HG03457 (cell line): ENCODE data around the gene GLIS1.

Experiments
- ATAC-seq: cut with Tn5 transposase; IDR thresholded peaks from one replicate; pipeline ENCODE4 v1.9.1; 2021; ENCODE audit warnings: moderate number of reproducible peaks; ENCODE audit not compliant: unreplicated experiment

The GLIS1 gene

DNA sequence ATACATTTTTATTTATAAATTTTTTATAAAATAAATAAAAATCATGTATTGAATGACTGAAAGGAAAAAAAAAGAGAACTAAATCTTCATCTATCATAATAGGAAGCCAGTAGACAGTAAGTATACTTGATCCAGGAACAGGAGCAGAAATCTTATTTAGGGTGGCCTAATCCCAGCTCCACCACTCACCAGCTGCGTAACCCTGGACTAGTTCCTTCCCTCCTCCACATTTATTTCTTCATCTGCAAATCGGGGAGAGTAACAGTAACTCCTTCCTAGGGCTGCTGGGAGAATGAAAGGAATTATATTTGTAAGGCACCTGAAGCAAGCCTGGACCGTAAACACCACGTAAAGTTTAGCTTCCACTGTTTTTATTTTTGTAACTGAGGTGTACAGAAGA, 17.9 kb downstream of the GLIS1 start:
- ATAC-seq, result no peak

DNA sequence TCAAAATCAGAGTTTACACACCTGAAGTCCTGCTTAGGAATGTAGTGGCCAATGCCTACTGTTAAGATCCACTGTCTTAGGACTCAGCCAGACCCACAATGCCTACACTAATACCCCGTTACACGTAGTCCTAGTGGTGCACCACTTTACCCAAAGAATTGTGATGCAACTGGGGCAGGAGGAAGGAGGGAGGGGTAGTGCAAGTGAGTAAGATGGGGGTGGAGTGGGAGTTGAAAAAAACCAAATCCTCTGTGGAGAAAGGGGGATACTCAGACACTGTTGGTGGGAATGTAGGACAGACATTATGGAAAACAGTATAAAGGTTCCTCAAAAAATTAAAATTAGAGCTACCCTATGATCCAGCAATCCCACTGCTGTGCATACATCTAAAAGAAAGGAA, 19.5 kb downstream of the GLIS1 start:
- ATAC-seq, result no peak

DNA sequence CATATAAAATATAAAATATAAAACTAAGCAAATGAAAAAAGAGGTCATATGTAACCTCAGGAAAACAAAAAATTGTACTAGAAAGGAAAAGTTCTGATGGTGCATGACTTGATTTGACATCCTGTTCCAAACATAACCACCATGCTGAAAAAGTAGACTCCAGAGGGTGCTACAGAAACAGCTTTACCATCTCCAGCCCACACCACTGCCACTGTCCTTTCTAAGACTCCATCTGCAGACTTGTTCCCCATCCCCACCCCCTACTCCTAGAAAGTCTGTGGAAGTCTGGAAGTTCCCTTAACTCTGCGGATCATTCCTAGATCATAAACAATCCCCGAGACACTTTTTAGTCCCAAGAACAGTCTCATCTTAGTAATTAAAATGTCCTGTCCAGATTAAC, 20.5 kb downstream of the GLIS1 start:
- ATAC-seq, result no peak

DNA sequence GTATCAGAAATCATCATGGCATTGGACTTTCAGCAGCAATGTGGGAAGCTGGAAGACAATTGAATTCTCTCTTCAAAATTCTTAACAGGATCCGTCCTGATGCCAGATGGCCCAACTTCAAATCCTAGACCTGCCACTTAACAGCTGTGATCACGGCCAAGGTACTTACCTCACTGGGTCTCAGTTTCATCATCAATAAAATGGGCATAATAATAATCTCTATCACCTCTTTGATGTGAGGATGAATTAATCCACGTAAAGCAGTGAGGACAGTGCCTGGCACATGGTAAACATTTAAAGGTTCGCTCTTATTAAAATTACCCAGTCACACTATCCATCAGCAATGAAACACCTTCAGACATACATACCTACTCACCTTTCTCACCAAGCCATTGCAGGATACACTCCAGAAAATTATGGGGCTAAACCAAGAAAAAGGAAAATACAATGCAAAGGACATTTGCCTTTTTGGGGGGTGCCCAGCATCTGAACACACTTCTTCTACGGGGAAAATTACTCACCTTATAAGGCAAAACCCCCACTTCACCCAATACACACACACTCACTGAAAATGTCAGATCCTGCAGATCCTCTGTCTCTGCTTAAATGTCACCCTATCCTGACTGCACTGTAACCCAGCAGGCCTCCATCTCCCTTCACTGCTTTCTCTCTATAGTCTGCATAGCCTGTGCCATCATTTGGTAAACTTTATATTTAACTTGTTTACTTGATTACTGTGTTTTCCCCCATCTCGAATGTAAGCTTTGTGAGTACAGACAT, 21.7 kb downstream of the GLIS1 start:
- no peak for ATAC-seq

DNA sequence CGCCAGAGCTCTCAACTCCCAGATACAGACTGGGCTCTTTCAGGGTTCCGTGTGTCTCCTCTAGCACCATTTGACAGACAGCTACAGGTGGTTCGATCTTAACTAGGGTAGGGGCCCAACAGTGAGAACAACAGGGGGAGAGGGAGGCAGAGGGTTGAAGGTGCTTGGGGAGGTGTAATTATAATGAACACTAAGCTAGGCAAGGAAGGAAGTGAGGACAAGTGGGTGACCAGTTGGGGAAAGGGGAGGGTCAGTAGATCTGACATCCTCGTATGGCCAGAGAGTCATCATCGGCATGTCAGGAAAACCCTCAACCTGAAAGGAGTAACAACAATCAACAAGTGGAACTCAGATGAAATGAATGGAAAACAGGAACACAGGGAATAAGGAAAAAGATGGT, 22.8 kb downstream of the GLIS1 start:
- no peak for ATAC-seq

DNA sequence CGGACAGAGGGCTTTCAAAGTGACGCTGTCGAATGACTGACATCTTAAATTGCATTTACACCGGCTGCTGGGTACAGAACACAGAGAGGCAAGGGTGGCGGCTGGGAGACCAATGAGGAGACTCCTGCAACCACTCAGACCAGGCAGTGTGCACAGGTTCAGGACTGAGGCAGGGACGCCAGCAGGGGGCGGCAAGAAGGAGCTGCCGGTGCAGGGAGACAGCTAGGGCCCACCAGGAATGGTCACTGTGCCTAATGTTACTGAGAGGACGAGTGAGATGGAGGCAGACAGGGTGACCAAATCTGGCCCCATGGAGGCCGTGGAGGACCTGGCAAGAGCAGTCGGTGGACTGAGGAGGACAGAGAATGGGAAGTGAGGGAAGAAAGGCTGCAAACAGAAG, 23.5 kb downstream of the GLIS1 start:
- no peak for ATAC-seq

DNA sequence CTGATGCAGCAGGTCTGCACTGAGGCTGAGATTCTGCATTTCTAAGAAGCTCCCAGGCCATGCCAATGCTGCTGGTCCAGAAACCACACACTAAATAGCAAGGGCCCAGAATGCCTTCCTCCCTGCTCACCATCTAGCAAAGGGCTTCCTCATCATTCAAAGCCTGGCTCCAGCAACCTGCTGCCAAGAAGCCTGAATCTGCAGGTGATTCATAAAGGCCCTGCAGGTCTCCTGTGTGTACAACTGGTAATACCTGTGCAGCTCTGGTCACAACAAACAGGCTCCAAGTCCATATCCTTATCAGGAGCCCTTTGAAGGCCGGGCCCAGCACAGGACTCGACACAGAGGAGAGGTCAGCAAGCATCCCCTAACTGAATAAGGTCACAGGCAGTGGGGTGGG, 26.7 kb downstream of the GLIS1 start:
- ATAC-seq, result no peak

DNA sequence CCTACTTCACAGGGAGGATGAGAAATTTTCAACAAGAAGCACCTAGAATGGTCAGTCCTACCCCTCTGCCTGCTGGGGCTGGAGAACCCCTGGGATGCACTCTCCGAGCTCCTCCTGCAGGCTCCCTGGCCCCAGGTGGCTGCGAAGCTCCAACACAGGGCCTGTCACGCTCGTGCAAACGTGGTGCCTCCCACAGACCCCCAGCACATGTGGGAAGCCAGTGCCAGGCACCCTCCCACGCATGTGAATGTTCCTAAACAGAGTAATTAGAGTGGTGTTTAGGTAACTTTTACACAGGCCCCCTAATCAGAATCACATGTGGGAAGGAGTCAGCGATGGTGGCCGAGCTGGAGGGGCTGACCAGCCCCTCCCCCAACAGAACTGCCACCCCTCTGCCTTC, 28.4 kb downstream of the GLIS1 start:
- no peak for ATAC-seq

DNA sequence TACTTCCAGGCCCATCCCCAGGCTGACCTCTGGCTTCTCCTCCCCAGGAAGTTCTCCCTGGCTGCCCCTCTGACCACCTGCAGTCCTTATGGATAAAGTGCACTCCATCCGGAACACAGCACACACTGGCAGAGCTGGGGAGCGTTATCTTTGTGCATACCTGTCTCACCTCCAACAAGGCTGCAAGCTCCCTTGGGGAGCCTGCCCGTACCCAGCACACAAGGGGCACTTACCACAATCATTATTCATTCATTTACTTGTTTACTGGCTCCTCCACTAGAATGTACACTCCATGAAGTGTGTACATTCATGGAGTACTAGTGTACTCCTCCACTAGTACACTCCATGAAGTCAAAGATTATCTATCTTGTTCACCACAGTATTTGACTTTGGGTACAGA, 30.3 kb downstream of the GLIS1 start:
- ATAC-seq, result no peak

DNA sequence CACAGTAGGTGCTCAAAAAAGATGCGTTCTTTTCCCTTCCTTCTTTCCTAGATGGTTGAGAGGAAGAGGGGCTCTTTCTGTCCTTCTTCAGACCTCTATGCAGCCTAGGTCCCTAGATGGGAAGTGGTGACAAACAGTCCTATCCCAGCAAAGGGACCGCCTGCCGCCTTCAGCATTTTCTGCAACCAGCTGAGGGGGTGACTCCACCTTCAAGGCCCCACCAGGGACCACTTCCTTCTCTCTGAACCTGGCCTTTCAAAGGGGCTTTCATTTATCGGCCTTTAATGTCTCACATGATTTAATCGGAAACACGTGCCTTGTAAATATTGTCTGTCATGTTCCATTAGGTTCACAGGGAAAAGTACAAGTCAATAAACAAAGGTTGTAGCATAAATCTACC, 32.6 kb downstream of the GLIS1 start:
- ATAC-seq, result no peak

DNA sequence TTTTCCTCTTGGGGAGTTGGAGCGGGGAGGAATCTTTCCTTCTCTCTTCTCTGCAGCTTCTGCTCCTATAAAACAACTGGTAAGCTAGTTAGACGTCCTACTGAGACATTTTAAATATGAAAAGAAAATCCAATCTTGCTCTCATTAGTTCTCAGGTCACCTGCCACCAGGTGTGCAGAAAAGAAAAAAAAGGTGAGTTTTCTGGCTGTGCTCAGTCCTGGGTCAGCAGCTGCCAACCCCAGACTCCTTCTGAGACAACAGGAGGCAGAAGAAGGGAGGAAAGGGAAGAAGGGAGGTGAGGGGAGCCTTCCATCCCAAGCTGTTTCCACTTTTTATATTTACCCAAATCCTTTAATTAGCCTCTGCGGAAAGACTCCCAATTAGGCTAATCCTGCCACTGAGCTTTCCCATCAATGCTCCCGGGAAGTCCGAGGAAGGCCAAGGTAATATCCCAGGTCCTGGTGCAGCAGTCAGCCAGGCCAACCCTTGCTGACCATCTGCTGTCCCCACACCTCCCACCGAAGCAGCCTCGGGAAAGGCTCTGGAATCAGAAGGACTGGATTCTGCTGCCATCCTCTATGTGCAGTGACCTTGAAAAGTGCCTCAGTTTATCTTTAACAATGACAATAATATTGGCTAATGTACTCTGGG, 33.4 kb downstream of the GLIS1 start:
- ATAC-seq, result no peak

DNA sequence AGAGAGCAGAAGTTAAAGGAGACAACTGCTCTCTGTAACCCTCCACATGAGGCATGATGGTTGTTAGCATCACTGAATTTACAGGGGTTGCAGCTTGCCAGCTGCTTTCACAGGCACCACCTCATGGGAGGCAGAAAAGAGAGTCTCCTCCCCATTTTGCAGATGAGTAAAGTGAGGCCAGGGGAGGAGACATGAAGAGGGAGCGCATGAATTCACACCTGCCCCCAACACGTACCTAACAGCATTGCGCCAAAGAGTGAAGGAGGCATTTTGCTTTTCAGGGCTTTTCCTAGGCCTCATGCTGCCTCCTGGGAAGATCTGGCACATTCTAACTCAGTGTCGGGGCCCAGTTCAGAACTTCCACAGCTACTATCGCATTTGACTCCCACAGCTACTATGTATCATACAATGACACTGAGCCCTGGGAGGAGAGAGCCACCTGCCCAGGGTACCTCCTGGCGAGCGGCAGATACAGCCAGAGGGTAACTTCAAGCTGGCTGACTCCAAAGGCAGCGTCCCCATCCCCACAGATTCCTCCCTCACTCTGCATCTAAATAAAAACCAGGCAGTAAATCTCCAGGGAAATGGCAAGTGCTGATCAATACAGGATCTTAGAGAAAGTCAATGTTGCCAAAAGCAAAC, 34.0 kb downstream of the GLIS1 start:
- ATAC-seq, result no peak

DNA sequence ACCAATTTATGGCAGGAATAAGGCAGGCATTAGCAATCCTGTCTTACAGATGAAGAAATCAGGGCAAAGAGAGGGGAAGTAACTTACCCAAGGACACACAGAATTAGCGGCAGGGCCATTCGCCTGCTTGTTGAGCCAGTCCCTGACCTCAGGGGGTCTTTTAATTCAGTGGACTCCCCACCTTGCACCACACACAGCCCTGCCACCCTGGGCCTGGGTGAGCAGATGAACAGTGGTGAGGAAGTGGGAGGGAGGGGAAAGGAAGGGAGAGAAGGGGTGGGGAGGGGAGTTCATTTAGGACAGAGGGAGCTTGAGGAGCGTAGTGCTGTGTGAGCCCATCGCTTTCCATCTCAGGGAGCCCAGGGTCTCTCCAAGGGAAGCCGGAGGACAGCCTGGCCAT, 34.7 kb downstream of the GLIS1 start:
- ATAC-seq, result no peak

DNA sequence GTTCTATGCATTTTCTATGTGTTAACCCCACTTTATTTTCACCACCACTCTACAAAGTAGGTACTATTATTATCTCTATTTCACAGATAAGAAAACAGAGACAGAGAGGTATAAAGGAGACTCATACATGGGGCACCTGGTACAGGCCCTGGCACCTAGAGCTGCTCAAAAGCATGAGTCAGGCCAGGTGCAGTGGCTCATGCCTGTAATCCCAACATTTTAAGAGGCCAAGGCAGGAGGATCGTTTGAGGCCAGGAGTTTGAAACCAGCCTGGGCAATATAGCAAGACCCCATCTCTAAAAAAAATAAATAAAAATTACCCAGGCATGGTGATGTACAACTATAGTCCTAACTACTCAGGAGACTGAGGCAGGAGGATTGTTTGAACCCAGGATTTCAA, 35.8 kb downstream of the GLIS1 start:
- ATAC-seq, result no peak

DNA sequence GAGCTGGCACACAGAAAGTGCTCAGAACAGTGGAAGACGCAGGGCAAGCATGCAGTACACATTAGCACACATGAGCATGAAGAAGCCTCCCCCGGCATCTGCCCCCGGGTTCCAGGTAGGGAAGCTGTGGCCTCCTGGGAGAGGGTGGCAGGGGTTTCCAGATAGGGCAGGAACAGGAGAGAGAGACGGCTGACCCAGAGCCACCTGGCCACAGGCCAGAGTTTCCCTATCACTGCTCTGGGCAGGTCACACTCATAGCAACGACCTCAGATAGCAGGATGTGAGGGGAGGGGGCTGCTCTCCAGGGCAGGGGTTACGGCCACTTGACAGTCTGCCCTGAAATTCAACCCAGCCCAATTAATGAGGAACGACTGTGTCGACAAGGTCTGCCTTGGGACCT, 36.6 kb downstream of the GLIS1 start:
- no peak for ATAC-seq

DNA sequence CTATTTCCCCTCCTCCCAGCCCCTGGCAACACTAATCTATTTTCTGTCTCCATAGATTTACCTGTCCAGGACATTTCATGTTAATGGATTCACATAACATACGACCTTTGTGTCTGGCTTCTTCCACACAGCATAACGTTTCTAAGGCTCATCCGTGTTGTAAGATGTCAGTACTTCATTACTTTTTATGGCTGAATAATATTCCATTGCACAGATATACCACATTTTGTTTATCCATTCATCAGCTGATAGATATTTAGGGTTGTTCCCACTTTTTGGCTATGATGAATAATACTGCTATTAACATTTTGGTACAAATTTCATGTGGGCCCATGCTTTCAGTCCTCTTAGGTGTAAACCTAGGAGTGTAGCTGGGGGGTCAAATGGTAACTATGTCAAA, 38.2 kb downstream of the GLIS1 start:
- ATAC-seq, result no peak

DNA sequence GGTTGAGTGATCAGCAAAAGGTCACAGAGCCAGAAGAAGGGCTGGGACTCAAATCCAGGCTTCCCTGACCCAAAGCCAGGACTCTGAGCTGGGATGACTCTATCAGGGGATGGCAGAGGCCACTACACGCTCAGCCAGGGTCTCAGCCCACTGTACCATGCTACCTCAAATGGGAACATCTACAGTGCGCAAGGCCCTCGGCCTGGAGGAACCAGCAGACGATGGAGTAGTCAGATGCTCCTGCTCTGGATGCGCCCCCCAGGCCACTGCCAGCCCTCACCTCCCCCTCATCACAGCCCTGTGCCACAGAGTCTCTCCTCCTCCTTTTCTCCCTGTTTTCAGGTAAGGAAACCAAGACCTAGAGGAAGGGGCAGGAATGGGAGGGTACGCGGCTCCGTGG, 39.0 kb downstream of the GLIS1 start:
- ATAC-seq, result no peak

DNA sequence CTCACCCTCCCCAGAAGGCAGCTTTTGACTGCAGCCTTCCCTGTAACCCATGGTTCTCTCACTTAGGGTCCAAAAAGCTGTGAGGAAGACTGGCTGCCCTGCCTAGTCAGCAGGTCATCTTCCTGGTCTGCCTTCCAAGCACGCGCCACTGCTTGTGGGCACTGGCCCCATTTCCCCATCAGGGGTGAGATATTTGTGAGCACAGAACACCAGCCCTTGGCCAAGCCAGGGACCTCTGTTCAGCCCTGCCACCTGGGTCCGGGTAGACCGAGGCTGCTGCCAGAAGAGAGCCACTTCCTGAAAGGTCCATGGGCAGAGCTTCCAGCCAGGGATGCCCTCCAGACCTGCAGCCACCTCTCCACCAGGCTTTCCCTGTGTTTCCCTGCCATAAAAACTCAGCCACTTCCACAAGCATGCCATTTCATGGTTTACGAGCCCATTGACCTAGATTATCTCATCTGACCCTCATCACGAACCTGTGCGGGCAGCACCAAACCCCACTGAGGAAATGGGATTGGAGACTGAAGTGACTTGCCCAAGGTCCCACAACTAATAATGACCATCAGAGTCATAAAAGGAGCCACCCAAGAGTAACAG, 40.5 kb downstream of the GLIS1 start:
- ATAC-seq, result no peak

DNA sequence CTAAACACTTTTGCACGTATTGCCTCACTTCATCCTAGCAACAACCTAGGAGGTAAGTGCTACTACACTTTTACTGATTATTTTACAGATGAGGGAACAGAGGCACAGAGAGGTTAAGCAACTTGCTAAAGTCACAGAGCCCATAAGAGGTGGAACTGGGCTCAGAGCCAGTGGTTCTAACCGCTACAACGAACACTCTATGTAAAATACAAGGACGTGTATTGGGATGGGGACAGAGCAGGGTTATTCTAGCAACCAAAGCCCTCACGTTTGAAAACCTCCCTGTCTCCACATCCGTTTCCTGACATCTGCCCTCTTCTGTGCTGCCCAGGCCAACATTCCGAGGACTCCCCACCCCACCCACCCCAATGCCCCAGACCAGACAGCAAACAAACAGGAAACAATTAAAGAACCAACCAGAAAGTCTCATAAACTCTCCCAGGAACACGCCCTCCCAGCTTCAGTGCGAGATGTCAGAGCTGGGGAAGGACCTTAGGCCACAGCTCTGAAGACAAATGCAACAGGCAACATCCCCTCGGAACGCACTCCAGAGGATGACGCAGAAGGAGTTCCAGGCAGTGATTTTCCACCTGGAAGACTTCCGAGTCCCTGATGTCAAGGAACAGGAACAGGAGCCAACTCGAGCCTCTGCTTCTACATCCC, 41.1 kb downstream of the GLIS1 start:
- ATAC-seq, result no peak

DNA sequence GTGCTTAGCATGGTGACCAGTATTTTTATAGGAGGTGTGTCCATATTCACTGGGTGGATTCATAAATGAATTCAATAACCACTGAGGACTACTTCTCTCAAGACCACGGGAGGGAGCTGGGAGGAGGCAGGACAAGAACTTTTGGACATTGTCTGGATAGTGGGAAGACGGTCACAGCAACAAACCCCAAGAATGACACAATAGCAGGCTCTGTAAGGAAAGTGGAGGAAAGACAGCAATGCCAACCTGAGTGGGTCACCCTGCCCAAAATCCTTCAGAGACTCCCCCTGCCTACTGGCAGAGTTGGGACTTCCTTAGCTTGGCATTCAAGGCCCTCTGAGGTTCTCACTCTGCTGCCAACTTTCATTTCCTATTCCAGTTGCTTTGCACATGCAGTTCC, 42.0 kb downstream of the GLIS1 start:
- no peak for ATAC-seq

DNA sequence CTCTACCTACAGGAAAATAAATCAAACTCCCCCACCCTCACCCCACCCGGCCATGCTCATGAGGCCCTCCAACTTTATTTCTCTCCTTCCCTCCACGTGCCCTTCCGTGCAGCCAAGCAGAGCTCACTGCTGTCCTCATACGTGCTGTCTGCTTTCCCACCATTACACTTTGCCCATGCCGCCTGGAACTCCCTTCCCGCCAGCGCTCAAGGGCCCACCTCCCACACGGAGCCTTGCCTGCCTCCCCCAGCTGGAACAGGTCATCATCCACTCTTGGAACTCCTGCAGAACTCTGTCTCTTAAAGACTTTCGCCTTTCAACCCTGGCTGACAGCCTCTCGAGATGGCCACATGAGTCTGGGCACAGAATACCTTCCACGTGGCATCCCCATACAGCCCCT, 42.4 kb downstream of the GLIS1 start:
- ATAC-seq, result no peak
